GM23338 (cell line): Measurements from ENCODE around the gene AP2A2. TPM values are rescaled to one million over a fixed set of nuclear protein-coding genes. Genes with fewer than 3 reads are reported as not detected.

Experiments used
- ATAC-seq: fragments of 200-7000 bp; cut with Tn5 transposase; 3 replicates; pipeline ENCODE4 v1.9.1; 2020
- DNase-seq: peaks from one replicate; pipeline ENCODE4 v3.0.0-alpha.2; 2015; ENCODE audit warnings: low spot score
- H2AFZ ChIP-seq: fragments of 200-600 bp; sonication (generic); 2 replicates; pipeline ENCODE4 v1.8.0; 2016; ENCODE audit warnings: antibody characterized with exemption, mild to moderate bottlenecking, moderate library complexity
- H3F3A ChIP-seq: fragments of 200-600 bp; sonication (generic); replicated peaks from 2 replicates; pipeline ENCODE4 v1.8.0; 2017; ENCODE audit warnings: antibody characterized with exemption, mixed run types, low read depth
- H3K27ac ChIP-seq: fragments of 200-600 bp; sonication (generic); 2 replicates; pipeline ENCODE4 v1.6.1; 2016; ENCODE audit warnings: low read depth
- H3K27me3 ChIP-seq: fragments of 200-600 bp; sonication (generic); 2 replicates; pipeline ENCODE4 v1.8.0; 2016; ENCODE audit warnings: mild to moderate bottlenecking, mixed run types, moderate library complexity; ENCODE audit not compliant: insufficient read depth
- H3K36me3 ChIP-seq: fragments of 200-600 bp; sonication (generic); 2 replicates; pipeline ENCODE4 v1.8.0; 2016; ENCODE audit warnings: mild to moderate bottlenecking; ENCODE audit not compliant: insufficient read depth
- H3K4me1 ChIP-seq: fragments of 200-600 bp; sonication (generic); 2 replicates; pipeline ENCODE4 v1.8.0; 2016; ENCODE audit warnings: mild to moderate bottlenecking, moderate library complexity; ENCODE audit not compliant: insufficient read depth
- H3K4me2 ChIP-seq: fragments of 200-600 bp; sonication (generic); 2 replicates; pipeline ENCODE4 v1.7.1; 2017; ENCODE audit warnings: mixed run types
- H3K4me3 ChIP-seq: fragments of 200-600 bp; sonication (generic); 2 replicates; pipeline ENCODE4 v1.6.1; 2016; ENCODE audit warnings: mixed run types
- H3K79me2 ChIP-seq: fragments of 200-600 bp; sonication (generic); replicated peaks from 2 replicates; pipeline ENCODE4 v1.8.0; 2017; ENCODE audit warnings: mild to moderate bottlenecking; ENCODE audit not compliant: insufficient read depth
- H3K9me2 ChIP-seq: fragments of 200-600 bp; sonication (generic); 2 replicates; pipeline ENCODE4 v1.8.0; 2017; ENCODE audit not compliant: insufficient read depth
- H4K20me1 ChIP-seq: fragments of 200-600 bp; sonication (generic); replicated peaks from 2 replicates; pipeline ENCODE4 v1.8.0; 2017; ENCODE audit warnings: mild to moderate bottlenecking; ENCODE audit not compliant: insufficient read depth
- H3K27ac Mint-ChIP-seq: 2 replicates; pipeline ENCODE4 v1.8.0; 2020; ENCODE audit warnings: inconsistent platforms, mild to moderate bottlenecking, moderate library complexity, mixed read lengths
- H3K27me3 Mint-ChIP-seq: 3 replicates; pipeline ENCODE4 v1.8.0; 2022; ENCODE audit warnings: low read depth, mild to moderate bottlenecking, moderate library complexity, mixed read lengths, inconsistent platforms; ENCODE audit not compliant: insufficient read depth, poor library complexity
- H3K36me3 Mint-ChIP-seq: 3 replicates; pipeline ENCODE4 v1.8.0; 2021; ENCODE audit warnings: low read depth, mild to moderate bottlenecking, inconsistent platforms, moderate library complexity, mixed read lengths
- H3K4me1 Mint-ChIP-seq: 3 replicates; pipeline ENCODE4 v1.8.0; 2020; ENCODE audit warnings: mild to moderate bottlenecking, inconsistent platforms, mixed read lengths
- H3K4me3 Mint-ChIP-seq: 3 replicates; pipeline ENCODE4 v1.8.0; 2021; ENCODE audit warnings: moderate library complexity, mild to moderate bottlenecking, inconsistent platforms, mixed read lengths
- H3K9me3 Mint-ChIP-seq: 3 replicates; pipeline ENCODE4 v1.8.0; 2020; ENCODE audit warnings: moderate library complexity, mild to moderate bottlenecking, inconsistent platforms, mixed read lengths
- CREB1 ChIP-seq: fragments of 250-450 bp; sonication (Bioruptor Pico); IDR thresholded peaks from 2 replicates; pipeline ENCODE4 v1.5.0; 2020; ENCODE audit warnings: low read depth, mild to moderate bottlenecking, moderate library complexity
- EZH2 ChIP-seq: fragments of 200-600 bp; sonication (generic); IDR thresholded peaks from one replicate; pipeline ENCODE4 v1.8.0; 2017; ENCODE audit warnings: antibody characterized with exemption, mild to moderate bottlenecking, low read depth; ENCODE audit not compliant: unreplicated experiment
- EZH2phosphoT487 ChIP-seq: fragments of 200-600 bp; sonication (generic); IDR thresholded peaks from one replicate; pipeline ENCODE4 v1.8.1; 2018; ENCODE audit warnings: antibody characterized with exemption; ENCODE audit not compliant: unreplicated experiment
- JUNB ChIP-seq: IDR thresholded peaks from one replicate; pipeline ENCODE4 v1.6.1; 2016; ENCODE audit warnings: antibody characterized with exemption; ENCODE audit not compliant: unreplicated experiment
- NANOG ChIP-seq: IDR thresholded peaks from 2 replicates; pipeline ENCODE4 v1.6.1; 2016; ENCODE audit warnings: antibody characterized with exemption, borderline replicate concordance
- POLR2AphosphoS5 ChIP-seq: IDR thresholded peaks from 2 replicates; pipeline ENCODE4 v1.6.1; 2016; ENCODE audit warnings: antibody characterized with exemption, low read depth
- STAT1 ChIP-seq: IDR thresholded peaks from one replicate; pipeline ENCODE4 v1.6.1; 2016; ENCODE audit warnings: antibody characterized with exemption; ENCODE audit not compliant: unreplicated experiment
- ZNF114 ChIP-seq: fragments of 250-450 bp; sonication (Bioruptor Pico); IDR thresholded peaks from 2 replicates; pipeline ENCODE4 v1.5.0; 2020; ENCODE audit warnings: mild to moderate bottlenecking, moderate library complexity
- ZNF331 ChIP-seq: fragments of 250-450 bp; sonication (Bioruptor Pico); IDR thresholded peaks from 2 replicates; pipeline ENCODE4 v1.5.0; 2020; ENCODE audit warnings: low read depth, mild to moderate bottlenecking, moderate library complexity
- polyA plus RNA-seq: library from polyadenylated mRNA; unstranded; fragments of >200 nt; fragmentation: Nextera tagmentation; extraction: Ambion mirVana; gene quantifications from 2 replicates; pipeline ENCODE4 v1.2.1, GENCODE V29; 2016
- total RNA-seq: library from RNA; depleted of rRNA; stranded (reverse); fragments of >200 nt; shearing (Covaris generic); gene quantifications from 2 replicates; pipeline ENCODE4 v1.2.3, GENCODE V29; 2014
- TF ChIP-seq, protein P1 (sequence below): fragments of 250-450 bp; sonication (Bioruptor Pico); IDR thresholded peaks from 2 replicates; pipeline ENCODE4 v1.5.0; 2020; ENCODE audit warnings: mild to moderate bottlenecking, moderate library complexity
- TF ChIP-seq, protein P2 (sequence below): IDR thresholded peaks from 2 replicates; pipeline ENCODE4 v1.6.1; 2016; ENCODE audit warnings: antibody characterized with exemption
- TF ChIP-seq, protein P3 (sequence below): IDR thresholded peaks from one replicate; pipeline ENCODE4 v1.6.1; 2018; ENCODE audit warnings: antibody characterized with exemption; ENCODE audit not compliant: unreplicated experiment
- TF ChIP-seq, protein P4 (sequence below), 2 experiments: fragments of 200-600 bp in 1 of 2; sonication (generic) in 1 of 2; conservative IDR thresholded peaks; 2 replicates each; pipeline versions ENCODE4 v1.5.1 to v1.6.1; 2016 to 2017; ENCODE audit warnings: antibody characterized with exemption in 2 of 2, low read depth in 2 of 2, mild to moderate bottlenecking in 2 of 2, moderate library complexity in 1 of 2

The AP2A2 gene
- total and polyA plus RNA-seq, 2 experiments from 2014 or later, result 23.7 to 47.5 TPM

DNA sequence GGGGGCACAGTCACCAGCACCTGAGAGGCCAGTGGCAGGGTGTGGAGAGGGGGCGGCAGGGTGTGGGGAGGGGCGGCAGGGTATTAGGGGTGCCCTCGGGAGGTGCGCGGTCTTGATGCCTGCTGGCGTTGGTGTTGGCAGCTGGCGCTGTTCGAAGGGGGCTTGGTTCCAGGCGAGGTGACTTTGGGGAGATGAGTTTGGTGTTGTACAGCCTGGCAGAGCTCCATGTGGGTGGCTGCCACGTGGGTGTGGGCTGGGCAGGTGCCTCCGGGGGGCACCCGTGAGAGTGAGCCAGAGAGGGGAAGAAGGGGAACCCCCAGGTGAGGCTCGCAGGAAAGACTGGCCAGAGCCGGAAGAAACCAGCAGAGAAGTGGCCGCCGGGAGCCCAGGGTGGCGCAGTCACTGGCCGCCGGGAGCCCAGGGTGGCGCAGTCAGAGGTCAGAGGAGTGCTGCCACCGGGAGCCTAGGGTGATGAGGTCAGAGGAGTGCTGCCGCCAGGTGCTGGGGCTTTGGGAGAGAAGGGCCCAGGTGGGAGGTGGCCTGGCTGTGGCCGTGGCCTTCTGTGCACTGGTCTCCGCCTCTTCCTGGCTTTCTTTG lies 66.1 kb downstream of the AP2A2 start:
- Mint-ChIP-seq H3K9me3 (peaks cover 3% of the 10 kb centered on the region; the same call in 2 of the 3 replicates), H3K36me3 (peaks cover 44% of the 10 kb centered on the region), H3K4me1 (peaks cover 2% of the 10 kb centered on the region; the same call in 1 of the 3 replicates), H3K4me3 (no peak overlapping the region), H3K27me3 (peaks cover 15% of the 10 kb centered on the region), H3K27ac (no peak overlapping the region)
- H3K4me2 ChIP-seq, result no peak overlapping the region
- H3K79me2 ChIP-seq, result no peaks in the 10 kb centered on the region
- TF ChIP-seq, protein P1, sequence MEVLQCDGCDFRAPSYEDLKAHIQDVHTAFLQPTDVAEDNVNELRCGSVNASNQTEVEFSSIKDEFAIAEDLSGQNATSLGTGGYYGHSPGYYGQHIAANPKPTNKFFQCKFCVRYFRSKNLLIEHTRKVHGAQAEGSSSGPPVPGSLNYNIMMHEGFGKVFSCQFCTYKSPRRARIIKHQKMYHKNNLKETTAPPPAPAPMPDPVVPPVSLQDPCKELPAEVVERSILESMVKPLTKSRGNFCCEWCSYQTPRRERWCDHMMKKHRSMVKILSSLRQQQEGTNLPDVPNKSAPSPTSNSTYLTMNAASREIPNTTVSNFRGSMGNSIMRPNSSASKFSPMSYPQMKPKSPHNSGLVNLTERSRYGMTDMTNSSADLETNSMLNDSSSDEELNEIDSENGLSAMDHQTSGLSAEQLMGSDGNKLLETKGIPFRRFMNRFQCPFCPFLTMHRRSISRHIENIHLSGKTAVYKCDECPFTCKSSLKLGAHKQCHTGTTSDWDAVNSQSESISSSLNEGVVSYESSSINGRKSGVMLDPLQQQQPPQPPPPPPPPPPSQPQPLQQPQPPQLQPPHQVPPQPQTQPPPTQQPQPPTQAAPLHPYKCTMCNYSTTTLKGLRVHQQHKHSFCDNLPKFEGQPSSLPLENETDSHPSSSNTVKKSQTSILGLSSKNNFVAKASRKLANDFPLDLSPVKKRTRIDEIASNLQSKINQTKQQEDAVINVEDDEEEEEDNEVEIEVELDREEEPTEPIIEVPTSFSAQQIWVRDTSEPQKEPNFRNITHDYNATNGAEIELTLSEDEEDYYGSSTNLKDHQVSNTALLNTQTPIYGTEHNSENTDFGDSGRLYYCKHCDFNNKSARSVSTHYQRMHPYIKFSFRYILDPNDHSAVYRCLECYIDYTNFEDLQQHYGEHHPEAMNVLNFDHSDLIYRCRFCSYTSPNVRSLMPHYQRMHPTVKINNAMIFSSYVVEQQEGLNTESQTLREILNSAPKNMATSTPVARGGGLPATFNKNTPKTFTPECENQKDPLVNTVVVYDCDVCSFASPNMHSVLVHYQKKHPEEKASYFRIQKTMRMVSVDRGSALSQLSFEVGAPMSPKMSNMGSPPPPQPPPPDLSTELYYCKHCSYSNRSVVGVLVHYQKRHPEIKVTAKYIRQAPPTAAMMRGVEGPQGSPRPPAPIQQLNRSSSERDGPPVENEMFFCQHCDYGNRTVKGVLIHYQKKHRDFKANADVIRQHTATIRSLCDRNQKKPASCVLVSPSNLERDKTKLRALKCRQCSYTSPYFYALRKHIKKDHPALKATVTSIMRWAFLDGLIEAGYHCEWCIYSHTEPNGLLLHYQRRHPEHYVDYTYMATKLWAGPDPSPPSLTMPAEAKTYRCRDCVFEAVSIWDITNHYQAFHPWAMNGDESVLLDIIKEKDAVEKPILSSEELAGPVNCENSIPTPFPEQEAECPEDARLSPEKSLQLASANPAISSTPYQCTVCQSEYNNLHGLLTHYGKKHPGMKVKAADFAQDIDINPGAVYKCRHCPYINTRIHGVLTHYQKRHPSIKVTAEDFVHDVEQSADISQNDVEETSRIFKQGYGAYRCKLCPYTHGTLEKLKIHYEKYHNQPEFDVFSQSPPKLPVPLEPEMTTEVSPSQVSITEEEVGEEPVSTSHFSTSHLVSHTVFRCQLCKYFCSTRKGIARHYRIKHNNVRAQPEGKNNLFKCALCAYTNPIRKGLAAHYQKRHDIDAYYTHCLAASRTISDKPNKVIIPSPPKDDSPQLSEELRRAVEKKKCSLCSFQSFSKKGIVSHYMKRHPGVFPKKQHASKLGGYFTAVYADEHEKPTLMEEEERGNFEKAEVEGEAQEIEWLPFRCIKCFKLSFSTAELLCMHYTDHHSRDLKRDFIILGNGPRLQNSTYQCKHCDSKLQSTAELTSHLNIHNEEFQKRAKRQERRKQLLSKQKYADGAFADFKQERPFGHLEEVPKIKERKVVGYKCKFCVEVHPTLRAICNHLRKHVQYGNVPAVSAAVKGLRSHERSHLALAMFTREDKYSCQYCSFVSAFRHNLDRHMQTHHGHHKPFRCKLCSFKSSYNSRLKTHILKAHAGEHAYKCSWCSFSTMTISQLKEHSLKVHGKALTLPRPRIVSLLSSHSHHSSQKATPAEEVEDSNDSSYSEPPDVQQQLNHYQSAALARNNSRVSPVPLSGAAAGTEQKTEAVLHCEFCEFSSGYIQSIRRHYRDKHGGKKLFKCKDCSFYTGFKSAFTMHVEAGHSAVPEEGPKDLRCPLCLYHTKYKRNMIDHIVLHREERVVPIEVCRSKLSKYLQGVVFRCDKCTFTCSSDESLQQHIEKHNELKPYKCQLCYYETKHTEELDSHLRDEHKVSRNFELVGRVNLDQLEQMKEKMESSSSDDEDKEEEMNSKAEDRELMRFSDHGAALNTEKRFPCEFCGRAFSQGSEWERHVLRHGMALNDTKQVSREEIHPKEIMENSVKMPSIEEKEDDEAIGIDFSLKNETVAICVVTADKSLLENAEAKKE (CRISPR knock-in tag), result no peak
- TF ChIP-seq NANOG (no peak), EZH2 (no peak), EZH2phosphoT487 (no peak), POLR2AphosphoS5 (no peak), JUNB (no peak), ZNF331 (CRISPR knock-in tag) (no peak), CREB1 (no peak), STAT1 (no peak), ZNF114 (no peak)
- TF ChIP-seq, protein P2, sequence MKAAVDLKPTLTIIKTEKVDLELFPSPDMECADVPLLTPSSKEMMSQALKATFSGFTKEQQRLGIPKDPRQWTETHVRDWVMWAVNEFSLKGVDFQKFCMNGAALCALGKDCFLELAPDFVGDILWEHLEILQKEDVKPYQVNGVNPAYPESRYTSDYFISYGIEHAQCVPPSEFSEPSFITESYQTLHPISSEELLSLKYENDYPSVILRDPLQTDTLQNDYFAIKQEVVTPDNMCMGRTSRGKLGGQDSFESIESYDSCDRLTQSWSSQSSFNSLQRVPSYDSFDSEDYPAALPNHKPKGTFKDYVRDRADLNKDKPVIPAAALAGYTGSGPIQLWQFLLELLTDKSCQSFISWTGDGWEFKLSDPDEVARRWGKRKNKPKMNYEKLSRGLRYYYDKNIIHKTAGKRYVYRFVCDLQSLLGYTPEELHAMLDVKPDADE, result no peak
- TF ChIP-seq, protein P3, sequence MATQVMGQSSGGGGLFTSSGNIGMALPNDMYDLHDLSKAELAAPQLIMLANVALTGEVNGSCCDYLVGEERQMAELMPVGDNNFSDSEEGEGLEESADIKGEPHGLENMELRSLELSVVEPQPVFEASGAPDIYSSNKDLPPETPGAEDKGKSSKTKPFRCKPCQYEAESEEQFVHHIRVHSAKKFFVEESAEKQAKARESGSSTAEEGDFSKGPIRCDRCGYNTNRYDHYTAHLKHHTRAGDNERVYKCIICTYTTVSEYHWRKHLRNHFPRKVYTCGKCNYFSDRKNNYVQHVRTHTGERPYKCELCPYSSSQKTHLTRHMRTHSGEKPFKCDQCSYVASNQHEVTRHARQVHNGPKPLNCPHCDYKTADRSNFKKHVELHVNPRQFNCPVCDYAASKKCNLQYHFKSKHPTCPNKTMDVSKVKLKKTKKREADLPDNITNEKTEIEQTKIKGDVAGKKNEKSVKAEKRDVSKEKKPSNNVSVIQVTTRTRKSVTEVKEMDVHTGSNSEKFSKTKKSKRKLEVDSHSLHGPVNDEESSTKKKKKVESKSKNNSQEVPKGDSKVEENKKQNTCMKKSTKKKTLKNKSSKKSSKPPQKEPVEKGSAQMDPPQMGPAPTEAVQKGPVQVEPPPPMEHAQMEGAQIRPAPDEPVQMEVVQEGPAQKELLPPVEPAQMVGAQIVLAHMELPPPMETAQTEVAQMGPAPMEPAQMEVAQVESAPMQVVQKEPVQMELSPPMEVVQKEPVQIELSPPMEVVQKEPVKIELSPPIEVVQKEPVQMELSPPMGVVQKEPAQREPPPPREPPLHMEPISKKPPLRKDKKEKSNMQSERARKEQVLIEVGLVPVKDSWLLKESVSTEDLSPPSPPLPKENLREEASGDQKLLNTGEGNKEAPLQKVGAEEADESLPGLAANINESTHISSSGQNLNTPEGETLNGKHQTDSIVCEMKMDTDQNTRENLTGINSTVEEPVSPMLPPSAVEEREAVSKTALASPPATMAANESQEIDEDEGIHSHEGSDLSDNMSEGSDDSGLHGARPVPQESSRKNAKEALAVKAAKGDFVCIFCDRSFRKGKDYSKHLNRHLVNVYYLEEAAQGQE, result no peak
- TF ChIP-seq, protein P4, sequence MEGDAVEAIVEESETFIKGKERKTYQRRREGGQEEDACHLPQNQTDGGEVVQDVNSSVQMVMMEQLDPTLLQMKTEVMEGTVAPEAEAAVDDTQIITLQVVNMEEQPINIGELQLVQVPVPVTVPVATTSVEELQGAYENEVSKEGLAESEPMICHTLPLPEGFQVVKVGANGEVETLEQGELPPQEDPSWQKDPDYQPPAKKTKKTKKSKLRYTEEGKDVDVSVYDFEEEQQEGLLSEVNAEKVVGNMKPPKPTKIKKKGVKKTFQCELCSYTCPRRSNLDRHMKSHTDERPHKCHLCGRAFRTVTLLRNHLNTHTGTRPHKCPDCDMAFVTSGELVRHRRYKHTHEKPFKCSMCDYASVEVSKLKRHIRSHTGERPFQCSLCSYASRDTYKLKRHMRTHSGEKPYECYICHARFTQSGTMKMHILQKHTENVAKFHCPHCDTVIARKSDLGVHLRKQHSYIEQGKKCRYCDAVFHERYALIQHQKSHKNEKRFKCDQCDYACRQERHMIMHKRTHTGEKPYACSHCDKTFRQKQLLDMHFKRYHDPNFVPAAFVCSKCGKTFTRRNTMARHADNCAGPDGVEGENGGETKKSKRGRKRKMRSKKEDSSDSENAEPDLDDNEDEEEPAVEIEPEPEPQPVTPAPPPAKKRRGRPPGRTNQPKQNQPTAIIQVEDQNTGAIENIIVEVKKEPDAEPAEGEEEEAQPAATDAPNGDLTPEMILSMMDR (conservative IDR thresholded peaks at IDR 0.05; ENCODE audit: low read depth in 2 of 2), result no peak
- H3F3A ChIP-seq, result no peaks in the 10 kb centered on the region
- H4K20me1 ChIP-seq, result no peaks in the 10 kb centered on the region
- DNase-seq (no peak), ATAC-seq (no peak)
- H3K27me3 ChIP-seq, result no peaks in the 10 kb centered on the region
- no peak overlapping the region for H3K4me3 ChIP-seq
- H3K36me3 ChIP-seq, result peaks cover 3% of the 10 kb centered on the region; the same call in 1 of the 2 replicates
- H3K27ac ChIP-seq, result no peak overlapping the region
- H3K4me1 ChIP-seq, result no peaks in the 10 kb centered on the region
- H2AFZ ChIP-seq, result no peak overlapping the region
- H3K9me2 ChIP-seq, result no peaks in the 10 kb centered on the region
